ENCODE measurements around the gene FPR1. TPM values are rescaled to one million over a fixed set of nuclear protein-coding genes. Genes with fewer than 3 reads are reported as not detected.

Gene FPR1
- total RNA-seq, 1 experiment from 2014 or later = not detected

GRCh38 chr19:51702103-51702824 lies 49.4 kb downstream of the FPR1 start:
- H3K9me3 ChIP-seq (replicated peaks) = no peaks in the 10 kb centered on the region
- H3K27me3 ChIP-seq (replicated peaks) = no peaks in the 10 kb centered on the region
- H3K4me1 ChIP-seq (replicated peaks) = peaks cover 6% of the 10 kb centered on the region; the same call in 1 of the 2 replicates
- H3K4me3 ChIP-seq = no peak overlapping the region
- peaks cover 90% of the 10 kb centered on the region for H3K36me3 ChIP-seq
- no peak overlapping the region for H3K27ac ChIP-seq
- DNase-seq (ENCODE audit: low read depth in 1 of 2, low spot score in 2 of 2) = no peak

GRCh38 chr19:51701468-51702100 lies 50.1 kb downstream of the FPR1 start:
- peaks cover 6% of the 10 kb centered on the region; the same call in 1 of the 2 replicates for H3K4me1 ChIP-seq (replicated peaks)
- H3K36me3 ChIP-seq = peaks cover 93% of the 10 kb centered on the region
- no peak overlapping the region for H3K27ac ChIP-seq
- no peak for DNase-seq (ENCODE audit: low read depth in 1 of 2, low spot score in 2 of 2)
- no peak overlapping the region for H3K4me3 ChIP-seq
- no peaks in the 10 kb centered on the region for H3K9me3 ChIP-seq (replicated peaks)
- H3K27me3 ChIP-seq (replicated peaks) = no peaks in the 10 kb centered on the region

- H3K27ac ChIP-seq = no peak overlapping the region
- no peaks in the 10 kb centered on the region for H3K9me3 ChIP-seq (replicated peaks)
- no peak overlapping the region for H3K4me3 ChIP-seq
- no peak for DNase-seq (ENCODE audit: low read depth in 1 of 2, low spot score in 2 of 2)
- peaks cover 93% of the 10 kb centered on the region for H3K36me3 ChIP-seq
- no peaks in the 10 kb centered on the region for H3K27me3 ChIP-seq (replicated peaks)
- H3K4me1 ChIP-seq (replicated peaks) = no peaks in the 10 kb centered on the region
Measured at GRCh38 chr19:51699170-51699569, 52.5 kb downstream of the FPR1 start.

- H3K27ac ChIP-seq = no peak overlapping the region
- H3K4me1 ChIP-seq (replicated peaks) = no peaks in the 10 kb centered on the region
- H3K36me3 ChIP-seq = peaks cover 98% of the 10 kb centered on the region
- H3K4me3 ChIP-seq = no peak overlapping the region
- no peaks in the 10 kb centered on the region for H3K27me3 ChIP-seq (replicated peaks)
- H3K9me3 ChIP-seq (replicated peaks) = no peaks in the 10 kb centered on the region
- DNase-seq (ENCODE audit: low read depth in 1 of 2, low spot score in 2 of 2) = no peak
Measured at GRCh38 chr19:51698296-51698695, 53.4 kb downstream of the FPR1 start.

- Histone ChIP-seq H3K36me3 (peaks cover 97% of the 10 kb centered on the region), H3K27ac (no peak overlapping the region), H3K4me3 (no peak overlapping the region), H3K9me3 (replicated peaks) (no peaks in the 10 kb centered on the region), H3K4me1 (replicated peaks) (no peaks in the 10 kb centered on the region), H3K27me3 (replicated peaks) (no peaks in the 10 kb centered on the region)
- peak in 1 of 2 experiments; percentile 32 for DNase-seq (ENCODE audit: low read depth in 1 of 2, low spot score in 2 of 2)
Measured at GRCh38 chr19:51697169-51697776, 54.4 kb downstream of the FPR1 start.

GRCh38 chr19:51696606-51697005 lies 55.1 kb downstream of the FPR1 start:
- Histone ChIP-seq H3K27me3 (replicated peaks) (no peaks in the 10 kb centered on the region), H3K4me3 (no peak overlapping the region), H3K27ac (no peak overlapping the region), H3K9me3 (replicated peaks) (no peaks in the 10 kb centered on the region), H3K4me1 (replicated peaks) (no peaks in the 10 kb centered on the region; the same call in 1 of the 2 replicates), H3K36me3 (peaks cover 91% of the 10 kb centered on the region)
- DNase-seq (ENCODE audit: low read depth in 1 of 2, low spot score in 2 of 2) = peak in 1 of 2 experiments; percentile 24

Other genes starting within 250 kb of the FPR1 start
- not detected in 2 replicates for gene SIGLEC6, start 220.2 kb downstream of the FPR1 start, total RNA-seq (2014; rRNA removed; shearing (Covaris generic))
- 2.6 and 20.7 TPM in 2 replicates for gene ZNF175, start 180.6 kb downstream of the FPR1 start, total RNA-seq (2014; rRNA removed; shearing (Covaris generic))
- not detected in 2 replicates for gene SIGLEC5, start 121.5 kb downstream of the FPR1 start, total RNA-seq (2014; rRNA removed; shearing (Covaris generic))
- not detected in 2 replicates for gene SIGLEC14, start 105.1 kb downstream of the FPR1 start, total RNA-seq (2014; rRNA removed; shearing (Covaris generic))
- gene SPACA6, start 58.5 kb downstream of the FPR1 start, total RNA-seq (2014; rRNA removed; shearing (Covaris generic)) = 8.7 and 10.7 TPM in 2 replicates
- gene HAS1, start 27.9 kb downstream of the FPR1 start, total RNA-seq (2014; rRNA removed; shearing (Covaris generic)) = not detected in 2 replicates
- not detected in 2 replicates for gene FPR2, start 9.3 kb upstream of the FPR1 start, total RNA-seq (2014; rRNA removed; shearing (Covaris generic))
- gene FPR3, start 43.3 kb upstream of the FPR1 start, total RNA-seq (2014; rRNA removed; shearing (Covaris generic)) = not detected in 2 replicates
- gene ZNF577, start 136.1 kb upstream of the FPR1 start, total RNA-seq (2014; rRNA removed; shearing (Covaris generic)) = 1.6 and 2.9 TPM in 2 replicates
- 3.5 and 4.8 TPM in 2 replicates for gene ZNF649, start 153.1 kb upstream of the FPR1 start, total RNA-seq (2014; rRNA removed; shearing (Covaris generic))
- 2.1 and 2.6 TPM in 2 replicates for gene ZNF613, start 175.6 kb upstream of the FPR1 start, total RNA-seq (2014; rRNA removed; shearing (Covaris generic))
- gene ZNF350, start 235.0 kb upstream of the FPR1 start, total RNA-seq (2014; rRNA removed; shearing (Covaris generic)) = 2.9 and 11.9 TPM in 2 replicates